HG02885 (cell line): ENCODE measurements around the gene UBALD2.
A peak's percentile ranks its signal among the peaks of the same experiment; 100 is the strongest.
"Not testable (repeated sequence)": the region's sequence is repeated elsewhere in the genome, so short reads cannot be mapped to it uniquely, and the experiment has no call there.

Experiments
- ATAC-seq: cut with Tn5 transposase; IDR thresholded peaks from one replicate; pipeline ENCODE4 v1.9.1; 2021; ENCODE audit warnings: mild to moderate bottlenecking; ENCODE audit not compliant: unreplicated experiment, poor library complexity

The UBALD2 gene

DNA sequence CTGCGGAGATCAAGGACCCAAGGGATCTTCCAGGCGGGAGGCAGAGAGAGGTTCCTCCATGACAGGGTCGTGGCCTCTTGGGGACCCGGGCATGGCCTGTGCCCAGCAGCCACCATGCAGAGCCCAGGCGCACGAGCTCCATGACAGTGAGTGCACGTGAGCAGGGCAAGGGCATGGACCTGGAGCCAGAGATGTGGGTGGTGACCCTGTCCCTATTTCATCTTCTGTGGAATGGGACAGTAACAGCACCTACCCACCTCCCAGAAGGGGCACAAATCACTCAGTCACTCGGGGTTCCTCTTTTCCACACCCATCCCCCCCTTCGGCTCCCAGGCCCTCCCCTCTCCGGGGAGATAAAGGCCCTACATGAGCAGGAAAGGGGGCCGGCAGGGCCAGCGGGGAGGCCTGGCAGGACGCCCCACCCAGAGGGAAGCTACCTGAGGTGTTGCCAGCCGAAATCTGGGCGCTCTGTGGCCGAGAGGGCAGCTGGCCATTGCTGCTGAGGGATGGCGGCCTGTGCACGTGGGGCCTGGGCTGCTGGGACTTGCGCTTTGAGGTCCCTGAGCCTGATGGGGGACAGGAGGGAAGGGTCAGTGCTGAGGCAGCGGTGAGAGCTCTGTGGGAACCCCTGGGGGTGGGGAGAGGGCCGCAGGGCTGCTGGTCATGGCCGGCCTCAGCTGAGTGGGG, 10.4 kb downstream of the UBALD2 start:
- ATAC-seq = no peak

DNA sequence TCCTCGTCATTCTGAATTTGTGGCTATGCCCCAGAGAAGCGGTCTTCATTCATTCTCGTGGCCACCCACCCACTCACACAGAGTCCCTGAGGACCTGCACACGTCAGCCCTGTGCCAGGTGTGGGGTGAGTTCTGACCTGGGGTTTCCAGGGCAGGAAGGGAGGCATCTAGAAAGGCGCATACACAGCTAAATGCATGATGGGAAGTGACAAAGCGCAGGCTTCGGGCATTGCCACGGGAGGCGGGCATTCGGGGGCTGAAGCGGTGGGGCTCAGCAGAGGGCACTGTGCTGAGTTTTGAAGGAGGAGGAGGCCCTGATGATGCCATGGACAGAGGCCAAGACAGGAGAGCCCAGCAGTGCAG, 10.9 kb downstream of the UBALD2 start:
- ATAC-seq = no peak

DNA sequence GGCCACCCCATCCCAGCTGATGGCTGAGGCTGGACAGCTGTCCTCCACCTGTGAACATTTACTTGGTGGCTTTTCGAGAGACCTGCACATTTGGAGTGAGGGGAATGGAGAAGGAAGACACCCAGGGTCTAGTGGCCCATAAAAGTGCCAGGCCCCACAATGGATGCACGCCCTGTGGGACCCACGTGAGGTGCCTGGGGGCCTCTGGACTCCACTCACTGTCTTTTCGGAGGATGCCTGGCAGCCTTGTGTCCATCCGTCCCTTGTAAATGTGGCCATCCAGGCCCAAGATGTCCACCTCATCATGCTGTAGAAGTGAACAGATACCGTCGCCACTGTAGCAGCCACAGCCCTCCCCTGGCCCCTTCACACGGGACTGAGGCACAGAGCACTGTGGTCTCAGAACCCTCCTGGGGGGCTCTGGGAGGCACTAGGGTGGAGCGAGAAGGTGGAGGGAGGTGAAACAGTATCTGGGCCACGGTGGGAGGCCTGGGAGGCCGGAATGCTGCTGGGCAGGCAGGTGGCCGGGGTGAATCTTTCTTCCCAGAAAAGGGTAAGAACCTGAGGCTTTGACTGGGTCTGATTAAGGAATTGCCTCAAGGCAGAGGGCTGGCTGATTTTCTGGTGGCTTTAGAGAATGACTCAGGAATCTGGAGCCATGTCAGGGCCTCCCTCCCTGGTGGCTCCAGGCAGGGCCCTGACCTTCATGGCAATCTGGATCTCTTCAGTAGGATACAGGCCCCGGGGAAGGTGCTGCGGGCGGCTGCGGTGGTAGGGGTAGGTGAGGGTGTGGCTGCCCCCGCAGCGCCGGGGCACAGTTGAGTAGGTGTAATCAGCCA, 11.5 kb downstream of the UBALD2 start:
- no peak for ATAC-seq

DNA sequence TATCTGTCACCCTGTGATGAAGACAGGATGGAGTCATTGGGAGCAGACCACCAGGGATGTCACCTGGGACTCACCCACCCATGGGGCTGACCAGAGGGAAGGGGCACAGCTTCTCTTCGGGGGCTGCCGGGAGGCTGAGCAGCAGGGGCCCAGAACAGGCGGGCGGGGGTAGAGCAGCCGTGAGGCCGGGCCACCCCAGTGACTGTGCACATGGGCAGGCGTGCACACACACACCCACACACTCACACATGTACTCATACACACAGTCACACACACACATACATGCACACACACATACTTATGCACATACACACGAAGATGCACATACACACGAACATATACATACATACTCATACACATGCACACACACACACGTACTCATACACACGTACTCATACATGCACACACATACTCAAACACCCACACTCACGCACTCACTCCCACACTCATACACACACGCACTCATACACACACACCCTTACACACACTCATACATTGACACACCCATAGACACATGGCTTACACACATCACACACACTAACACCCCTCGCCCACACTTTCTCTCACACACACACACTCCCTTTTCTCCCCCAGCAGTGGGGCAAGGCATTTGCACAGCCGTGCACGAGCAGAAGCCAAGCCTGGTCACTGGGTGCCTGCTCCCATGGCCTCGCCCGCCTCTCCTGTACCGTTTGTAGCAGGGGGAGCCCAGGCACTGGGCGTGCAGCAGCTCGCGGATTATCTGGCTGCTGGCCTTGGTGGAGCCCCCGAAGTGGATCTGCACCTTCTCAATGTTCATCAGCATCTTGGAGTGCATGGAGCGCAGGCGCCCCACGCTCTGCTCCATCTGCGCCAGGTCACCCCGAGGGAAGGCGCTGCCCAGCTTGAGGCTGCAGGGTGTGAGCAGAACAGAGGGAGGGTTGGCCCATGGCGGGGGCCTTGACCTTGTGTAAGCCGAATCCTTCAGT, 12.4 kb downstream of the UBALD2 start:
- no peak for ATAC-seq

DNA sequence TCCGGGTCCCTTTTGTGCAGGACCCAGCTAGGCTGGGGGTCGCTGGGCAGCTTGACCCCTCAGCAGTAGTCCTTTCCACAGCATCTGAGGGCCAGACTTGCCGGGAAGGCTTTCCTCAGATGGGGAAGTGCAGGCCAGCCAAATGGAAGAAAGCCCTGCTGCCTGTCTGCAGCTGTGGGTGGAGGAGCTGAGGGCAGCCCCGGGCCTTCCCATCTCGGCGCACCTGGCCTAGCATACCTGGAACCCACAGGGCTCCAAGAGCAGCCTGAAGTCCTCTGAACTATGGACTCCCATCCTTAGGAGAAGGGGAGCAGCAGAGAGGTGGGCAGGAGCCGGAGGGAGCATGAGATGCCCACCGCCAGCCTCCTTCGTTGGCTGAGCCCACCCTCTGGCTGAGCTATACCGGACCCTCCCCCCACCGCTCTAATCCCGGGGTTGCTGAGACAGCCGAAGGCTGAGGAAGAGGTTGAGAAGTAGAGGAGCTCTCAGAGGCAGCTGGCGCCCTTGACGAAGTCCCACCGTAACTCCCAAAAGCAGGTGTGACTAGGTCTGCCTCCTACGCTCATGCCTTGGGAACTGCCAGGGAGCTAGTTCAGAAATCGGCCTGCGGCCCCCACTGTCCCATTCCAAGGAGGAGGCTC, 13.2 kb downstream of the UBALD2 start:
- no peak for ATAC-seq

DNA sequence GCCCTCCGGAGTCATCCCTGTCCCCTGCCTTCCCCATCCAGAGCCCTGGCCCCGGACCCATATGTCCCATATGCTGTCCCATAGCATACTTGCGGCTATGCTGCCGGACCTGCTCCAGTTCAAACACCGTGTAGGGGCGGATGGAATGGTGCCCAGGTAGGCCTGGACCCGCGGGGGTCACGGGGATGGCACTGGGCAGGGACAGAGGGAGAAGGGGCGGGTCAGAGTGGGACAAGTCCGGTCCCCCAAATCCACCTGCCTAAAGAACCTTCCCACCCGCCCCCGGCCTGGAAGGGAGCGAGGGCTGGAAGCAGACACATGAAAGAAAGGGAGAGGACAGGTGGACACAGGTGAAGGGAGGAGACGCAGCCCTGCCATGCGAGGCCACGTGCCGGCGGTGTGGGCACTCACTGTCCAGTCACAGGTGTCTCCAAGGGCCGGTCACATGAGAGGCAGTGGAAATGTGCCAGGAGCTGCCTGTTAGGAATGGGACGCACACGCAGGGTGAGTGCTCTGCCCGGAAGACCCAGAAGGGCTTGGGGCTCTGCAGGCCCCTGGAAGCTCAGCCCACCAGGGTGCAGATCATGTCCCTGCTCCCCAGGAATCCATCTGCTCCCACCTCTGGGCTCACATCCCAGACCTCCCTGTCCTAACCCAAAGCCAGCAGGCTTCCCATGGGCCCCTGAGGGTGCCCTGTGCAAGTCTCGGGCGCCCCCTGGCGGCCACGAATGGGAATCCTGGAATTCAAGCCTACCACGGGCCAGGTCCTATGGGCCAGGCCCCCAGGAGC, 14.0 kb downstream of the UBALD2 start:
- peak; percentile 66 for ATAC-seq

DNA sequence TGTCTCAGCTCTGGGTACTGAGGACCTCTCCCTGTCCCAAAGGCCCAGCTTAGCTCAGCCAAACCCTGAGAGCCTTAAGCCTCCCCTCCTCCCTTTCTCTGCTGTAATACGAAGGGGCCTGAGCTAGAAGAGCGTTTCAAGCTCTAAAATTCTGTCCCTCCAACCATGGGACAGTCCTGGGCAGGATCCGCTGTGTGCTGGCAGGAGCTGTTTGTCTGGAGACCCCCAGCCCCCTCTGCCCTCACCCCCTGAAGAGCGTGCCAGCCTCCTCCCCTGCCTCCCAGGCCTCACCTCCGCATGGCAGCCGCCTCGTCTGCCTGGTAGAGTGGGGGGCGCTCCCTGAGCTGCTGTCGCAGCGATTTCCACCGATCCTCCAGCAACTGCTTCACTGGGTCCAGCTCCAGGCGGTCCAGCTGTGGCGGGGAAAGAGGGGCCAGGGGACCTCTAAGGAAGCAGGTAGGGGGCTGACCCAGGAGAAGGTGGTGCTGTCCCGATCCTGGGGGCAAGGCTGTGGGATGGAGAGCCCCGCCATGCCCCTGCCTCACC, 14.7 kb downstream of the UBALD2 start:
- no peak for ATAC-seq

DNA sequence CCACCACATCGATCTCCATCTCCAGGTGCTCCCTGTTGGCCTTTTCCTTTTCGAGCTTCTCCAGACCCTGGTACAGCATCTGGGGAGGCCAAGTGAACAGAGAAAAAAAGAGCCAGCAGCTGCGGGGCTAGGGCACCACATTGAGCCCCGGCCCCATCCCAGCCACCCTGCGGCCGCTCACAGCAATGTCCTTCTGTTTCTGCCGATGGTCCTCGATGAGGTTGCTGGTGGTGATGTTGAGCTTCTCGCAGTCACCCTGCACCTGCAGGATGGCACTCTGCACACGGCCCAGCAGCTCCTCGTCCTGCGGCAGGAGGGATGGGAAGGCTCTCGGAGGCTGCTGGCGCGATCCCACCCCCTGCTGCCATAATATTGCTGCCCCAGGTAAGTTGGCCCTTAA, 15.5 kb downstream of the UBALD2 start:
- ATAC-seq = no peak

DNA sequence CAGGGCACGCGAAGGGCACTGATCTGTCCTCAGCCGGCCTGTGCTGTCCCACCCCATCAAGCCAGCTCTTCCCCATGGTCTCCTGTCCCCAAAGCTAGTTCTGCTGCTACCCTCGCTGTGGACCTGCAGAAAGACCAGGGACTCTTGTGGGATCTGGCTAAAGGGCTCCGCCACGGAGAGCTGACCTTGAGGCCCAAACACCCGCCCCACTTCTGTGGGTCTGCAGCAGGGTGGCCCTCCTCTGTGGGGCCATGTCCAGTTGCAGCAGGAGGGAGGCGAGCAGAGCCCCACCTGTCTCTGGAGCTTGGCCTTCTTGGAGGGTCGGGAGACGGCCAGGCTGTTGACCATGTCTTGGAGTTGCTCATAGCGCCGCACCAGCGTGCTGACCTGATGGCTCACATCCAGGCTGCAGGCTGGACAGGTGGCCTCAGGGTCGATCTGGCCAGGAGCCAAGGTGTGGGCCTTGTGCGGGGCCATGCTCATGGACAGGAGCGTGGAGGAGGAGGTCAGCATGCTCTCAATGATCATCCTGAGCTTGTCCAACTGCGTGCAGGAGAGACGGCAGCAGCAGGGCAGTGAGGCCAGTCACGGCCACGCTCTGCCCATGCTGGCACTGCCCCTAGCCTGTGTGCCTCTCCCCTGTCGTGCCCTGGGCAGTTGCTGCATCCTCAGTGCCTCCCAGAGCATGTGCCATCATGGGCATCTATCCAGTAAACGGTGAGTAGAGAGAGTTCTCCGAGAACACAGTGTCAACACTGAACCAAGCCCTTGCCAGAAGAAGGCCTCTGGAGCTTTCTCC, 16.6 kb downstream of the UBALD2 start:
- ATAC-seq = no peak

DNA sequence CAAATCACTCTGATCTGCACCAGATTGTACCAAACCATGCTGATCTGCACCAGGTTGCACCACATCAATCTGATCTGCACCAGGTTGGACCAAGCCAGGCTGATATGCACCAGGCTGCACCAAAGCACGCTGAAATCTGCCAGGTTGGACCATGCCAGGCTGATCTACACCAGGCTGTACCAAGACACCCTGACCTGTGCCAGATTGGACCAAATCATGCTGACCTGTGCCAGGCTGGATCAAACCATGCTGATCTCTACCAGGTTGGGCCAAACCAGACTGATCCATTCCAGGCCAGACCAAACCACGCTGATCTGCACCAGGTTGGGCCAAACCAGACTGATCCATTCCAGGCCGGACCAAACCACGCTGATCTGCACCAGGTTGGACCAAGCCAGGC, 27.4 kb downstream of the UBALD2 start:
- ATAC-seq = no peak

DNA sequence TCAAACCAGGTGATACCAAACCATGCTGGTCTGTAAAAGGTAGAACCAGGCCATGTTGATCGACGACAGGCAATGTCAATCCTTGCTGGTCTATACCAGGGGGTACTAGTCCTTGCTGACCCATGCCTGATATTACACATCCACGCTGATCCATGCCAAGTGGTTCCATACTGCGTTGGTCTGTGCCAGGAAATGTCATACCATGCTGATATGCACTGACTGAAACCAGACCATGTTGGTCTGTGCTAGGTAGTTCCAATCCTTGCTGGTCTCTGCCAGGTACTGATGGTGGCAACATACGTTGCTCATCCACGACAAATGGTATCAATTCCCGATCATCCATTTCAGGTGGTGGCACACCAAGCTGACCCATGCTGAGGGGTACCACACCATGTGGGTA, 28.0 kb downstream of the UBALD2 start:
- ATAC-seq = no peak

DNA sequence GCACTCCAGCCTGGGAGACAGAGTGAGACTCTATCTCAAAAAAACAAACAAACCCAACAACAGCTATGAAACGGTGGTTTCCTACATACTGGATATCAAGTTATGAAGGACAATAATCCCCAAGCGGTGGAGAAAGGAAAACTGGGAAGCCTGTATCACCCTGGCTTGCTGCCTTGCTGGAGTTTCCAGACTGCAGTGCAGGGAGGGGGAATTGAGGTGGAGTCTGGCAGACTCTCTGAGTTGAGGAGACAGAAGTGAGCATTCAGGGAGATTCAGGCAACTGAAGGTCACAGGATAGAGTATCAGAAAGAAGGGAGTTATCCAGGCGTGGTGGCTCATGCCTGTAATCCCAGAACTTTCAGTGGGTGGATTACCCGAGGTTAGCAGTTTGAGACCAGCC, 31.0 kb downstream of the UBALD2 start:
- ATAC-seq = no peak

DNA sequence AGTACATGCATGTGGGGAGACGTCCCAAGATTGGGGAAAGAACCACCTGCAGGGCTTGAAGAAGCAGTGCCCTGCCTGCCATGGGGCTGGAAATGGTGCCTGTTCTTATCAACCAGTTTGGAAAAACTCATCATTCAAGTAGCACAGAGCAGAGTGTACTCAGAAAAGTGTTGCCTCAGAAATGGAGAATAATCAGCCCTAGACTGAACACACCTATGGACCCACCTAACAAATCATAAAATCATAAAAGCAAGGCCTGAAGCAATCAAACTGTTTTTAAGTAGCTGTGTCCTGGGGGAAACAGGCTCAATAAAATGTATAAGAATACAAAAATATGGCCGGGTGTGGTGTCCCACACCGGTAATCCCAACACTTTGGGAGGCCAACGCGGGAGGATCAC, 31.7 kb downstream of the UBALD2 start:
- ATAC-seq = no peak

DNA sequence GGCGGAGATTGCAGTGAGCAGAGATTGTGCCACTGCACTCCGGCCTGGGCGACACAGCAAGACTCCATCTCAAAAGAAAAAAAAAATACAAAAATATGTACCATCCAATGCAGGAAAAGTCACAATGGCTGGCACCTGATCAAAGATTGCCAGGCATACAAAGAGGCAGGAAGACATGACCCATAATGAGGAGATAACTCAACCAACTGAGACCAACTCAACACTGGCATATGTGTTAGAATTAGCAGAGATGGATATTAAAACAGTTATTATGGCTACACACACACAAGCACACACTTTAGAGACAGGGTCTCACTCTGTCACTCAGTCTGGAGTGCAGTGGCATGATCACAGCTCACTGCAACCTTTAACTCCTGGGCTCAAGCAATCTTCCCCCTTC, 32.3 kb downstream of the UBALD2 start:
- no peak for ATAC-seq

DNA sequence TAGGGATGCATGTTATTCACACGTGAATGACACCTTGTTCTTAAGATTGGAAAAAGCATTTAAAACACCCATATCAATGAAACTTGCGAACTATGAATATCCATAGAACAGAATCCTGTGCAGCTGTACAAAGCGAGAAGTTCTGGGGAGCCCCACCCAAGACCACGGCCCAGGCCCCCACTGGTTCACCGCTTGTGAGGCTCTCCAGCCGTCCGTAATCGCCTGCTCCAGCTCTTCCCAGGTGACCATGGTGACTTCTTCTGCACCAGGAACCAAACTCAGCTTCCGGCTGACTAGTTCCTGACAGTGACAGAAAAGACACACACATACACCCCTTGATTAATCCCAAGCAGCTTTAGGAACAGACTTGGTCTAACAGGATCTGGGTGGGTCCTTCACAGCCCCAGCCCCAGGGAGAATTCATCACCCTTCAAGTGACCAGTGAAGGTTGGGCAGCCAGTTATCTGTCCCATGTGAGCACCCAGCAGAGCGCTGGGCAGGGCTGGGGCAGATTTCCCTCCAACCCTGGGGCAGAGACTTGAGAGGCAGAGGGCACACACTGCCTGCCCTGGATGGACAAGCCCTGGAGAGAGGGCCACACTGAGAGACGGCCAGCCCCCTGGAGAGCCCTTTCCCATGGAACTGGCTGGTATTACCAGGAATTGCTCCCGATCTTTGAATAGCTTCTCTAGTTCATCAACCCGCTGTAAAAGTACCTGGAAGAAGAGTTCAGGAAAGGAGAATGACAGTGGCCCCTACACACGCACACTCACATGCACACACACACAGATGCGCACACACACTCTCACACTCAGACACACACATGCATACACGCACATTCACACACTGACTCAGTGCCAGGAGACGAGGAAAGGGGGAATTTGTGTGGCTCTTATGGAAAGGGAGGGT, 39.3 kb downstream of the UBALD2 start:
- ATAC-seq = no peak

DNA sequence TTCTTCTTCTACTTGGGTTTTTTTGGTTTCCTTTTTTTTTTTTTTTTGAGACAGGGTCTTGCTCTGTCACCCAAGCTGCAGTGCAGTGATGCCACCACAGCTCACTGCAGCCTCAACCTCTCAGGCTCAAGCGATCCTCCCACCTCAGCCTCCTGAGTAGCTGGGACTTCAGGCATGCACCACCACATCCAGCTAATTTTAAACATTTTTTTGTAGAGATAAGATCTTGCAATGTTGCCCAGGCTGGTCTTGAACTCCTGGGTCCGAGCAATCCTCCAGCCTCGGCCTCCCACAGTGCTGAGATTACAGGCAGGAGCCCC, 39.9 kb downstream of the UBALD2 start:
- not testable (repeated sequence) for ATAC-seq

DNA sequence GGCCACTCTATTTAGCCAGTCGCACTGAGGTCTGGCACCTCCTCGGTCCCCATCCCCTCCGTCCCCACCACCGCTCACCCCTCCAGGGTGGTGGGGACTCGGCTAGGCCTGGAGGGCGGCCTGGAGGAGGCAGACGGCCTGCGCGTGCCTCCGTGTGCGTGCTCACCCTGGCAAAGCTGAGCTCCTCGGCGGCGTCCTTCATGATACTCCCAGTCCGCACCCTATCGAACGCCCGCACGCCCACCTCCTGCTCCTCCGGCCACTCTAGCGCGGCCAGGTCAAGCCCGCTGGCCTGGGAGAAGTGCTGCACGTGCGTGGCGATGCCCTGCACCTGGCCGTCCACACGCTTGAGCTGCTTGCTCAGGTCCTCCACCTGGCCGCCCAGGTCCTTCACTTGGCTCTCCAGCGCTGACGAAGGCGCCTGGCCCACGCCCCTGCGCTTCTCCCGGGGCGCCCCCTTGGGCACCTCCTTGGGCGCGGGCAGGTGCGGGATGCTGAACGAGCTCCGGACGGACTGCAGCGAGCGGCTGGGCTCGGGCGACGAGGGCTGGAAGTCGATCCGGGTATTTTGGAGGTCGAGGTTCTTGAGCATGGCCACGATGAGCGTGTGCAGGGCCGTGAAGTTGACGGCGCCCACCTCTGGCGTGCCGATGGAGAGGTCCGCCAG, 42.3 kb downstream of the UBALD2 start:
- ATAC-seq = no peak
